ENCODE data around the gene GCSAML.

The GCSAML gene

DNA sequence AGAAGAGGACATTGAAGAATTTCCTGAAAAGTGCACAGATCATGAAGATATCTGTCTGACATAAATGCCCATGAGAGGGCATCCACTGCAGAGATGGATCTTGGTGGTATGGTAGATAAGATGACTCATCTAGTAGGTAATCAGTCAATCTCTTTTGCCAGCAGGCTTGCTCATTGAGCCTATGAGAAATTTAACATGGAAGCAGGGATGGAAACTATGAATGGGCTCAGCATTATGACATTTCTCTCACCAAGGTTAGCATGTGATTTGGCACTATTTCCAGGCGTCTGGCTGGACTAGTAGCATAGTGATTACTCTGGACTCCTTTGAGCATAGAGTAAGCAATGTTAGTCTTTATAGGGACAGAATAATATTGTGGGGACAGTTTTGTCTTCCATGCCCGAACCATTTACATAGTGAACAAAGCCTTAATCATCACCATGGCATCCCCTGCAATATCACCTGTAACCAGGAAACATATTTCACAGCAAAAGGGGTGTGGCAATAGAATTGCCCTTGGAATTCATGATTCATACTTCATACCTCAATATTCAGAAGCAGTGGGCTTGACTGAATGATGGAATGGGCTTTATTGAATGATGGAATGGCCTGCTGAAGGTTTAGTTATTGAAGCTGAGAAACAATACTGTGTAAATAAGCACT is 20.0 kb upstream of the GCSAML start:
- Histone ChIP-seq H3K27me3 (peaks cover 6% of the 10 kb centered on the region), H3K36me3 (no peaks in the 10 kb centered on the region), H3K4me3 (ENCODE audit: low read depth in 1 of 2, low read length in 1 of 2) (no peak overlapping the region), H3K27ac (no peak overlapping the region), H3K4me1 (ENCODE audit: control insufficient read depth in 1 of 2, insufficient read depth in 1 of 2, low read depth in 1 of 2, low read length in 1 of 2) (peaks cover 0 to 11% of the 10 kb centered on the region in 2 experiments), H3K9me3 (no peaks in the 10 kb centered on the region)
- TF ChIP-seq, protein P1, sequence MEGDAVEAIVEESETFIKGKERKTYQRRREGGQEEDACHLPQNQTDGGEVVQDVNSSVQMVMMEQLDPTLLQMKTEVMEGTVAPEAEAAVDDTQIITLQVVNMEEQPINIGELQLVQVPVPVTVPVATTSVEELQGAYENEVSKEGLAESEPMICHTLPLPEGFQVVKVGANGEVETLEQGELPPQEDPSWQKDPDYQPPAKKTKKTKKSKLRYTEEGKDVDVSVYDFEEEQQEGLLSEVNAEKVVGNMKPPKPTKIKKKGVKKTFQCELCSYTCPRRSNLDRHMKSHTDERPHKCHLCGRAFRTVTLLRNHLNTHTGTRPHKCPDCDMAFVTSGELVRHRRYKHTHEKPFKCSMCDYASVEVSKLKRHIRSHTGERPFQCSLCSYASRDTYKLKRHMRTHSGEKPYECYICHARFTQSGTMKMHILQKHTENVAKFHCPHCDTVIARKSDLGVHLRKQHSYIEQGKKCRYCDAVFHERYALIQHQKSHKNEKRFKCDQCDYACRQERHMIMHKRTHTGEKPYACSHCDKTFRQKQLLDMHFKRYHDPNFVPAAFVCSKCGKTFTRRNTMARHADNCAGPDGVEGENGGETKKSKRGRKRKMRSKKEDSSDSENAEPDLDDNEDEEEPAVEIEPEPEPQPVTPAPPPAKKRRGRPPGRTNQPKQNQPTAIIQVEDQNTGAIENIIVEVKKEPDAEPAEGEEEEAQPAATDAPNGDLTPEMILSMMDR (IDR thresholded peaks at IDR 0.05) = no peak

DNA sequence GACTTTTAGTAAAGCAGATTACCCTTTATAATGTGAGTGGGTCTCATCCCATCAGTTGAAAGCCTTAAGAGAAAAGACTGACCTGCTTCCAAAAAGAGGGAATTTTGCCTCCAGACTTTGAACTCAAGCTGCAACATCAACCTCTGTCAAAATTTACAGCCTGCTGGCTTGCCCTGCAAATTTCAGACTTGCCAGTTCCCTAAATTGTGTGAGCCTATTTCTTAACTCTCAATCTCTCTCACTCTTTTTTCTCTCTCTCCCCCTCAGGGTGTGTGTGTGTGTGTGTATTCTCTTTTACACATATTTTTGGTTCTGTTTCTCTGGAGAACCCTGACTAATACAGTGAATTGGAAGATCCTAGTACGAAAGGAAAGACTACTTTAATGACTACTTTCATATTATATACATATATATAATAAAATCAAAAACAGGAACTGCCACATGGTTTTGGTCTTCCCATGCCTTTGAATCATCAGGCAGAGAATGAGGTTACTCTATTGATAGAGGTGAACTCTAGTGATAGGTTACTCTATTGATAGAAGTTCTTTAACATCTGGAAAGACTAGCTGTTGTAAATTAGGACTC is 19.1 kb upstream of the GCSAML start:
- H3K4me3 ChIP-seq (ENCODE audit: low read depth in 1 of 2, low read length in 1 of 2) = no peak overlapping the region
- peaks cover 0 to 11% of the 10 kb centered on the region in 2 experiments for H3K4me1 ChIP-seq (ENCODE audit: control insufficient read depth in 1 of 2, insufficient read depth in 1 of 2, low read depth in 1 of 2, low read length in 1 of 2)
- H3K27ac ChIP-seq = no peak overlapping the region
- no peaks in the 10 kb centered on the region for H3K9me3 ChIP-seq
- TF ChIP-seq, protein P1 (IDR thresholded peaks at IDR 0.05) = no peak
- H3K27me3 ChIP-seq = peaks cover 6% of the 10 kb centered on the region
- no peaks in the 10 kb centered on the region for H3K36me3 ChIP-seq

DNA sequence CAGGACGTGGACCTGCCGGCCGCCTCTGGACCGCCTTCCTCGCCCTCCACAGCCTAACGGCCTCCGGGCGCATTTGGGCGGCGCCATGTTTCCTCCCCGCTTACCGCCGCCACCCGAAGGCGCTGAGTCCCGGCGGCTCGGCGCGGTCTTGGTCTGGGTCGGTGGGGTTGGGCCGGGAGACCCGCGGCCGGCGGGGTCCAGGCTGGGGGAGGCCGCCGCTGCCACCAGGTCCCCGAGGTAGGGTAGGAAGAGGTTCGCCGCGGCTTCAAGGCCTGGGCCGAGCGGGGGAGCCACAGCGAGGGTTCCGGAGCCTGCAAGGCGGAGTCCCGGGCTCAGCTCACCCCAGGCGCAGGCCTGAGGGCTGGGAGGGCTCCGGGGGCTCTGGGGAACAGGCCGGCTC is 18.1 kb upstream of the GCSAML start:
- Histone ChIP-seq H3K4me3 (ENCODE audit: low read depth in 1 of 2, low read length in 1 of 2) (peak overlapping the region; percentile 14 to 38), H3K9me3 (no peaks in the 10 kb centered on the region), H3K4me1 (ENCODE audit: control insufficient read depth in 1 of 2, insufficient read depth in 1 of 2, low read depth in 1 of 2, low read length in 1 of 2) (peaks cover 0 to 11% of the 10 kb centered on the region in 2 experiments), H3K27me3 (peaks cover 6% of the 10 kb centered on the region), H3K36me3 (no peaks in the 10 kb centered on the region), H3K27ac (no peak overlapping the region)
- TF ChIP-seq, protein P1 (IDR thresholded peaks at IDR 0.05) = no peak

DNA sequence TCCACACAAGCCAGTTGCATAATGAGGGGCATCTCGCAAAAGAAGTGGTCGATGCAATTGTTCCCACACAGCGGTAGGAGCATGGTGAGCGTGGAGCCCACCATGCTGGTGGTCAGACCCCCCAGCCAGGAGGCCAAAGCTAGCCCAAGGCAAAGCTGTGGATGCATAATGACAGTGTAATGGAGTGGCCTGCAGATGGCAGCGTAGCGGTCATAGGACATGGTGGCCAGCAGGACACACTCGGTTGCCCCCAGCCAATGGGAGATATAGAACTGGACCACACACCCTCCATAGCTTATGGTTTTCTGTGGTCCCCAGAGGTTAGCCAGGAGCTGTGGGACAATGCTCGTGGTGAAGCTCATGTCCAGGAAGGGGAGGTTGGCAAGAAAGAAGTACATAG is 17.0 kb upstream of the GCSAML start:
- Histone ChIP-seq H3K4me3 (ENCODE audit: low read depth in 1 of 2, low read length in 1 of 2) (no peak overlapping the region), H3K36me3 (no peaks in the 10 kb centered on the region), H3K9me3 (no peaks in the 10 kb centered on the region), H3K4me1 (ENCODE audit: control insufficient read depth in 1 of 2, insufficient read depth in 1 of 2, low read depth in 1 of 2, low read length in 1 of 2) (peaks cover 0 to 11% of the 10 kb centered on the region in 2 experiments), H3K27ac (no peak overlapping the region), H3K27me3 (peaks cover 6% of the 10 kb centered on the region)
- TF ChIP-seq, protein P1 (IDR thresholded peaks at IDR 0.05) = no peak

DNA sequence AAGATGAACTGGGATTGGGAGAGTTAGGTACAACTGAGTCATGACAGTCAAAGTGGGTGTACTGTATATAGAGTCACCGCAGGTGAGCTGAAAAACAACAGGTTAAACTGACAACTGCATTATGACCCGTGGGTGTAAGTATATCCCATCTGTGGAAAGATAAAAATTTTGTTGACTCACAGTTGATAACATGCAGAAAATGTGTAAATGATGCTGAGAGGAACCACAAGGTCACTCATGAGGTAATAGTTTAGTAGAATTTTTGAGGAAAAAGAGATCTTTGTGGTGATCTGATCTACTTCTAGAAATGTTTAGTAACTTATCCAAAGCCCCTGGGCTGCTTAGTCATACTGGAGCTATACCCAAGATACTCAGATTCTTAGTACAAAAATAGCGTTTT is 13.5 kb upstream of the GCSAML start:
- TF ChIP-seq, protein P1 (IDR thresholded peaks at IDR 0.05) = no peak
- no peaks in the 10 kb centered on the region for H3K9me3 ChIP-seq
- peaks cover 6% of the 10 kb centered on the region for H3K27me3 ChIP-seq
- no peak overlapping the region for H3K4me3 ChIP-seq (ENCODE audit: low read depth in 1 of 2, low read length in 1 of 2)
- H3K27ac ChIP-seq = no peak overlapping the region
- H3K36me3 ChIP-seq = no peaks in the 10 kb centered on the region
- peaks cover 0 to 7% of the 10 kb centered on the region in 2 experiments for H3K4me1 ChIP-seq (ENCODE audit: control insufficient read depth in 1 of 2, insufficient read depth in 1 of 2, low read depth in 1 of 2, low read length in 1 of 2)

All from neutrophil (primary cell).